GM12878 (cell line): ENCODE results near the gene ADAMTS18. TPM values are rescaled to one million over a fixed set of nuclear protein-coding genes. Genes with fewer than 3 reads are reported as not detected.

Source experiments
- ATAC-seq: fragments of 200-7000 bp; cut with Tn5 transposase; 3 replicates; pipeline ENCODE4 v1.9.1; 2020; ENCODE audit warnings: mild to moderate bottlenecking, moderate library complexity
- BruUV-seq: library from RNA; stranded (reverse); fragments of 400-500 nt; replicated peaks from 2 replicates; lab custom pipeline; 2021; lab: Mats Ljungman, UMichigan
- CTCF ChIA-PET: fragments of 300-600 bp; sonication (Branson Sonifier 250); formaldehyde crosslinking; extraction: SDS; loops from one replicate; lab custom pipeline; 2021; ENCODE audit warnings: inconsistent platforms; lab: Yijun Ruan, JAX
- POLR2A ChIA-PET: fragments of 350-600 bp; formaldehyde crosslinking; extraction: SDS; loops from one replicate; lab custom pipeline; 2021; ENCODE audit warnings: inconsistent platforms; lab: Charles Lee
- RAD21 ChIA-PET: fragments of 300-600 bp; sonication (Branson Sonifier 250); formaldehyde crosslinking; loops from one replicate; lab custom pipeline; 2023; ENCODE audit warnings: antibody characterized with exemption; ENCODE audit not compliant: unreplicated experiment; lab: Charles Lee
- SMC1A ChIA-PET: fragments of 300-600 bp; sonication (Branson Sonifier 250); formaldehyde crosslinking; loops from one replicate; lab custom pipeline; 2023; ENCODE audit not compliant: unreplicated experiment, uncharacterized antibody; lab: Charles Lee
- DNase-seq: peaks from one replicate; pipeline ENCODE4 v3.0.0-alpha.2; 2011; ENCODE audit warnings: low read depth, low spot score
- FAIRE-seq: peaks from 3 replicates; lab custom pipeline; 2011; peaks lifted over from hg19 to GRCh38; lab: Jason Lieb, UNC
- H2AFZ ChIP-seq: 2 replicates; pipeline ENCODE4 v1.6.0; 2011; ENCODE audit warnings: low read depth, low read length, control low read depth; ENCODE audit not compliant: control insufficient read depth
- H3K27ac ChIP-seq: 2 replicates; pipeline ENCODE4 v1.5.1; 2011; ENCODE audit warnings: control low read depth; ENCODE audit not compliant: control insufficient read depth, insufficient read depth
- H3K27me3 ChIP-seq, 2 experiments: replicated peaks in 1 of 2; 2 replicates each; pipeline versions ENCODE4 v1.6.0 to v1.6.1; 2011; ENCODE audit warnings: low read length in 1 of 2; ENCODE audit not compliant: control insufficient read depth in 2 of 2, insufficient read depth in 2 of 2
- H3K36me3 ChIP-seq, 2 experiments: 2 replicates each; pipeline ENCODE4 v1.5.1; 2011; ENCODE audit warnings: low read length in 1 of 2; ENCODE audit not compliant: control insufficient read depth in 2 of 2, insufficient read depth in 2 of 2
- H3K4me1 ChIP-seq: 2 replicates; pipeline ENCODE4 v1.6.1; 2011; ENCODE audit warnings: mild to moderate bottlenecking, low read length, moderate library complexity, mixed read lengths; ENCODE audit not compliant: control insufficient read depth, insufficient read depth
- H3K4me2 ChIP-seq: 2 replicates; pipeline ENCODE4 v1.6.0; 2011; ENCODE audit warnings: control low read depth; ENCODE audit not compliant: control insufficient read depth, insufficient read depth
- H3K4me3 ChIP-seq: fragments of 200-600 bp; sonication (generic); 2 replicates; pipeline ENCODE4 v1.5.1; 2016
- H3K79me2 ChIP-seq: 2 replicates; pipeline ENCODE4 v1.6.0; 2011; ENCODE audit warnings: low read length; ENCODE audit not compliant: control insufficient read depth, insufficient read depth
- H3K9ac ChIP-seq: 2 replicates; pipeline ENCODE4 v1.8.0; 2011; ENCODE audit warnings: low read length, control low read depth, mixed read lengths; ENCODE audit not compliant: control insufficient read depth, insufficient read depth
- H3K9me3 ChIP-seq: replicated peaks from 3 replicates; pipeline ENCODE4 v1.5.1; 2011; ENCODE audit warnings: mild to moderate bottlenecking, low read length; ENCODE audit not compliant: control insufficient read depth, insufficient read depth
- H4K20me1 ChIP-seq: 2 replicates; pipeline ENCODE4 v1.6.0; 2011; ENCODE audit not compliant: control insufficient read depth, insufficient read depth
- EZH2 ChIP-seq: IDR thresholded peaks from 2 replicates; pipeline ENCODE4 v1.6.1; 2012; ENCODE audit warnings: low read depth, mild to moderate bottlenecking, control low read depth, inconsistent platforms, low read length, borderline replicate concordance; ENCODE audit not compliant: control insufficient read depth
- MYB ChIP-seq: fragments of 150-350 bp; IDR thresholded peaks from 2 replicates; pipeline ENCODE4 v1.6.1; 2014; ENCODE audit warnings: mild to moderate bottlenecking, low read depth, low read length, borderline replicate concordance
- NRF1 ChIP-seq: conservative IDR thresholded peaks from 2 replicates; pipeline ENCODE4 v1.6.1; 2011; ENCODE audit warnings: mild to moderate bottlenecking, low read depth, low read length, improper control_type of control experiment
- RAD51 ChIP-seq: fragments of 450-650 bp; IDR thresholded peaks from 2 replicates; pipeline ENCODE4 v1.6.1; 2016; ENCODE audit warnings: moderate library complexity, mild to moderate bottlenecking, inconsistent platforms
- ZNF217 ChIP-seq: fragments of 450-650 bp; IDR thresholded peaks from 2 replicates; pipeline ENCODE4 v1.6.1; 2017; ENCODE audit warnings: antibody characterized with exemption, mild to moderate bottlenecking
- WGBS: methylation state at CpG from one replicate; pipeline ENCODE4 v1.1.6; 2016; ENCODE audit warnings: low lambda C conversion rate; ENCODE audit not compliant: insufficient replicate concordance, insufficient coverage; ENCODE audit errors: missing lambda C conversion rate; 5-methylcytosine and 5-hydroxymethylcytosine counted together
- in situ Hi-C: fragments of 300-500 bp; cut with MboI; formaldehyde crosslinking; loops from 9 replicates; pipeline ENCODE4 v1.14.3; 2018; ENCODE audit warnings: mixed read lengths
- intact Hi-C: fragments of 100-400 bp; cut with micrococcal nuclease; formaldehyde crosslinking; loops from one replicate; pipeline ENCODE4 v1.14.2; 2022; ENCODE audit not compliant: unreplicated experiment
- polyA plus RNA-seq, 11 experiments: library from polyadenylated mRNA; depleted of rRNA in 4 of 11; unstranded in 6 of 11; stranded (reverse) in 5 of 11; fragments of >200 nt; fragmentation: Nextera tagmentation in 4 of 11; fragmentation: Illumina TruSeq in 1 of 11; extraction: Ambion mirVana in 4 of 11; extraction: Trizol in 1 of 11; gene quantifications; 1 replicate in 1 of 11; 2 replicates in 10 of 11; pipeline versions ENCODE4 v1.2.1 to v1.2.3, GENCODE V29; 2011 to 2016; ENCODE audit warnings: inconsistent platforms in 2 of 11, missing spikeins in 2 of 11, low read depth in 1 of 11
- total RNA-seq, 4 experiments: library from RNA; depleted of rRNA in 3 of 4; stranded (reverse); fragments of >200 nt in 3 of 4; fragmentation: Illumina TruSeq in 1 of 4; extraction: Trizol in 1 of 4; gene quantifications; 2 replicates each; pipeline versions ENCODE4 v1.2.1 to v1.2.3, GENCODE V29; 2013 to 2021
- TF ChIP-seq, protein P1 (sequence below): fragments of 450-650 bp; IDR thresholded peaks from 2 replicates; pipeline ENCODE4 v1.6.1; 2016; ENCODE audit warnings: mild to moderate bottlenecking, moderate library complexity, borderline replicate concordance

ADAMTS18 gene
- total and polyA plus RNA-seq, 10 of the 15 experiments (the other 5 are each of a cell fraction or from before 2014, with no cell fraction given): not detected

DNA sequence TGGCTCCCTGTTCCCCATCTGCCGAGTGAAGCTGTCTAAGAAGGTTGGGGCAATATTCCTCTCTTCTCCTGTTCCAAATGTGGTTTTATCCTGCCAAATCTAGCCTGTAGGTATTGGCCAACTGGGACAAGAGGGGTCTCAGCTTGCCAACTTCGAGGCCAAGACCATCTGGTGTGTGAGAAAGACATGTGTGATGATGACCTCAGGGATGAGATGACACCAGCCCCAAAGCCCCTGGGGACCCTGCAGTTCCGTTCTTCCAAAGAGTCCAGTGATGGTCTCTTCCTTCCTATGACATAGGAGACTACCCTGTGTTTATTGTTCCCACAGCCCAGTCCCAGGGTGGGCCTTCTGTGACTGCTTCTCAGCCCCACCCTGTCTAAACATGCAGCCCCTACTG lies 34.8 kb upstream of the ADAMTS18 start:
- no peaks in the 10 kb centered on the region for H3K27me3 ChIP-seq
- no peaks in the 10 kb centered on the region for H3K79me2 ChIP-seq
- H3K36me3 ChIP-seq: no peaks in the 10 kb centered on the region
- DNase-seq: no peak
- ChIA-PET RAD21 (no interaction called here), POLR2A (no interaction called here), SMC1A (no interaction called here), CTCF (no interaction called here)
- WGBS: 12% methylated on average over 3 of the region's 3 CpGs
- H2AFZ ChIP-seq: no peak overlapping the region
- no peak overlapping the region for H3K4me2 ChIP-seq
- H3K9ac ChIP-seq: no peak overlapping the region
- no TSS peak for BruUV-seq
- H3K9me3 ChIP-seq: no peaks in the 10 kb centered on the region
- FAIRE-seq: no peak
- intact Hi-C loops: no loop called here
- H4K20me1 ChIP-seq: no peaks in the 10 kb centered on the region
- in situ Hi-C loops: no loop called here
- TF ChIP-seq ZNF217 (no peak), EZH2 (no peak), NRF1 (no peak), MYB (no peak), RAD51 (no peak)
- TF ChIP-seq, protein P1, sequence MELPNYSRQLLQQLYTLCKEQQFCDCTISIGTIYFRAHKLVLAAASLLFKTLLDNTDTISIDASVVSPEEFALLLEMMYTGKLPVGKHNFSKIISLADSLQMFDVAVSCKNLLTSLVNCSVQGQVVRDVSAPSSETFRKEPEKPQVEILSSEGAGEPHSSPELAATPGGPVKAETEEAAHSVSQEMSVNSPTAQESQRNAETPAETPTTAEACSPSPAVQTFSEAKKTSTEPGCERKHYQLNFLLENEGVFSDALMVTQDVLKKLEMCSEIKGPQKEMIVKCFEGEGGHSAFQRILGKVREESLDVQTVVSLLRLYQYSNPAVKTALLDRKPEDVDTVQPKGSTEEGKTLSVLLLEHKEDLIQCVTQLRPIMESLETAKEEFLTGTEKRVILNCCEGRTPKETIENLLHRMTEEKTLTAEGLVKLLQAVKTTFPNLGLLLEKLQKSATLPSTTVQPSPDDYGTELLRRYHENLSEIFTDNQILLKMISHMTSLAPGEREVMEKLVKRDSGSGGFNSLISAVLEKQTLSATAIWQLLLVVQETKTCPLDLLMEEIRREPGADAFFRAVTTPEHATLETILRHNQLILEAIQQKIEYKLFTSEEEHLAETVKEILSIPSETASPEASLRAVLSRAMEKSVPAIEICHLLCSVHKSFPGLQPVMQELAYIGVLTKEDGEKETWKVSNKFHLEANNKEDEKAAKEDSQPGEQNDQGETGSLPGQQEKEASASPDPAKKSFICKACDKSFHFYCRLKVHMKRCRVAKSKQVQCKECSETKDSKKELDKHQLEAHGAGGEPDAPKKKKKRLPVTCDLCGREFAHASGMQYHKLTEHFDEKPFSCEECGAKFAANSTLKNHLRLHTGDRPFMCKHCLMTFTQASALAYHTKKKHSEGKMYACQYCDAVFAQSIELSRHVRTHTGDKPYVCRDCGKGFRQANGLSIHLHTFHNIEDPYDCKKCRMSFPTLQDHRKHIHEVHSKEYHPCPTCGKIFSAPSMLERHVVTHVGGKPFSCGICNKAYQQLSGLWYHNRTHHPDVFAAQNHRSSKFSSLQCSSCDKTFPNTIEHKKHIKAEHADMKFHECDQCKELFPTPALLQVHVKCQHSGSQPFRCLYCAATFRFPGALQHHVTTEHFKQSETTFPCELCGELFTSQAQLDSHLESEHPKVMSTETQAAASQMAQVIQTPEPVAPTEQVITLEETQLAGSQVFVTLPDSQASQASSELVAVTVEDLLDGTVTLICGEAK: no peak
- H3K4me3 ChIP-seq: no peak overlapping the region
- H3K4me1 ChIP-seq: no peaks in the 10 kb centered on the region
- H3K27ac ChIP-seq: no peak overlapping the region
- ATAC-seq: no peak
